GM18502 (cell line): ENCODE data around the gene ZC2HC1B.

Experiments used
- ATAC-seq: cut with Tn5 transposase; IDR thresholded peaks from one replicate; pipeline ENCODE4 v1.9.1; 2021; ENCODE audit warnings: mild to moderate bottlenecking; ENCODE audit not compliant: unreplicated experiment, poor library complexity

Gene ZC2HC1B

GRCh38 chr6:143984666-143985065 lies 120.4 kb downstream of the ZC2HC1B start:
- ATAC-seq = no peak

GRCh38 chr6:143986463-143987065 lies 122.3 kb downstream of the ZC2HC1B start:
- ATAC-seq = no peak
